ENCODE measurements around the gene FAM107B.

FAM107B gene

GRCh38 chr10:14555807-14556206 is 218.9 kb downstream of the FAM107B start:
- Histone ChIP-seq H3K4me3 (ENCODE audit: extremely low read depth, insufficient read depth, low read length, poor library complexity, severe bottlenecking) (no peak overlapping the region), H3K36me3 (ENCODE audit: control insufficient read depth, insufficient read depth, low read length) (peaks cover 7% of the 10 kb centered on the region), H3K4me1 (ENCODE audit: control insufficient read depth, insufficient read depth, low read length, poor library complexity, severe bottlenecking) (peaks cover 15% of the 10 kb centered on the region), H3K27ac (ENCODE audit: low read depth, low read length, severe bottlenecking) (no peak overlapping the region), H3K9me3 (ENCODE audit: control insufficient read depth, low read length) (no peaks in the 10 kb centered on the region)
- 57% methylated on average over 3 to 4 of the region's 4 CpGs for WGBS, 2 experiments (ENCODE audit: insufficient coverage in 2 of 2)

- Histone ChIP-seq H3K36me3 (ENCODE audit: control insufficient read depth, insufficient read depth, low read length) (peaks cover 7% of the 10 kb centered on the region), H3K4me3 (ENCODE audit: extremely low read depth, insufficient read depth, low read length, poor library complexity, severe bottlenecking) (no peak overlapping the region), H3K9me3 (ENCODE audit: control insufficient read depth, low read length) (no peaks in the 10 kb centered on the region), H3K4me1 (ENCODE audit: control insufficient read depth, insufficient read depth, low read length, poor library complexity, severe bottlenecking) (peaks cover 15% of the 10 kb centered on the region), H3K27ac (ENCODE audit: low read depth, low read length, severe bottlenecking) (no peak overlapping the region)
- 100% methylated on average over 1 of the region's 3 CpGs for WGBS, 2 experiments (ENCODE audit: insufficient coverage in 2 of 2)
Observed at GRCh38 chr10:14554491-14555205, 220.0 kb downstream of the FAM107B start.

- peaks cover 15% of the 10 kb centered on the region for H3K4me1 ChIP-seq (ENCODE audit: control insufficient read depth, insufficient read depth, low read length, poor library complexity, severe bottlenecking)
- WGBS, 2 experiments (ENCODE audit: insufficient coverage in 2 of 2): 80 to 100% methylated on average over 1 of the region's 3 CpGs
- H3K27ac ChIP-seq (ENCODE audit: low read depth, low read length, severe bottlenecking): no peak overlapping the region
Observed at GRCh38 chr10:14554091-14554490, 220.6 kb downstream of the FAM107B start.

GRCh38 chr10:14553448-14553847 is 221.2 kb downstream of the FAM107B start:
- H3K36me3 ChIP-seq (ENCODE audit: control insufficient read depth, insufficient read depth, low read length): peaks cover 17% of the 10 kb centered on the region
- H3K9me3 ChIP-seq (ENCODE audit: control insufficient read depth, low read length): no peaks in the 10 kb centered on the region
- no peak overlapping the region for H3K27ac ChIP-seq (ENCODE audit: low read depth, low read length, severe bottlenecking)
- 100% methylated on average over 1 of the region's 1 CpG for WGBS, 2 experiments (ENCODE audit: insufficient coverage in 2 of 2)
- H3K4me1 ChIP-seq (ENCODE audit: control insufficient read depth, insufficient read depth, low read length, poor library complexity, severe bottlenecking): peaks cover 15% of the 10 kb centered on the region
- H3K4me3 ChIP-seq (ENCODE audit: extremely low read depth, insufficient read depth, low read length, poor library complexity, severe bottlenecking): no peak overlapping the region

More at GRCh38 chr10:14554091-14554490, 220.6 kb downstream of the FAM107B start:
- peaks cover 13% of the 10 kb centered on the region for H3K36me3 ChIP-seq (ENCODE audit: control insufficient read depth, insufficient read depth, low read length)
- no peaks in the 10 kb centered on the region for H3K9me3 ChIP-seq (ENCODE audit: control insufficient read depth, low read length)
- H3K4me3 ChIP-seq (ENCODE audit: extremely low read depth, insufficient read depth, low read length, poor library complexity, severe bottlenecking): no peak overlapping the region

- H3K4me1 ChIP-seq (ENCODE audit: control insufficient read depth, insufficient read depth, low read length, poor library complexity, severe bottlenecking): peaks cover 15% of the 10 kb centered on the region
- H3K27ac ChIP-seq (ENCODE audit: low read depth, low read length, severe bottlenecking): no peak overlapping the region
- peaks cover 29% of the 10 kb centered on the region for H3K36me3 ChIP-seq (ENCODE audit: control insufficient read depth, insufficient read depth, low read length)
- WGBS, 2 experiments (ENCODE audit: insufficient coverage in 2 of 2): 72 to 83% methylated on average over 3 to 4 of the region's 4 CpGs
- no peak overlapping the region for H3K4me3 ChIP-seq (ENCODE audit: extremely low read depth, insufficient read depth, low read length, poor library complexity, severe bottlenecking)
- no peaks in the 10 kb centered on the region for H3K9me3 ChIP-seq (ENCODE audit: control insufficient read depth, low read length)
Observed at GRCh38 chr10:14552015-14552414, 222.7 kb downstream of the FAM107B start.

- Histone ChIP-seq H3K27ac (ENCODE audit: low read depth, low read length, severe bottlenecking) (no peak overlapping the region), H3K9me3 (ENCODE audit: control insufficient read depth, low read length) (no peaks in the 10 kb centered on the region), H3K4me1 (ENCODE audit: control insufficient read depth, insufficient read depth, low read length, poor library complexity, severe bottlenecking) (peaks cover 17% of the 10 kb centered on the region), H3K4me3 (ENCODE audit: extremely low read depth, insufficient read depth, low read length, poor library complexity, severe bottlenecking) (no peak overlapping the region), H3K36me3 (ENCODE audit: control insufficient read depth, insufficient read depth, low read length) (peaks cover 29% of the 10 kb centered on the region)
- WGBS, 2 experiments (ENCODE audit: insufficient coverage in 2 of 2): 91 to 100% methylated on average over 4 of the region's 6 CpGs
Observed at GRCh38 chr10:14550471-14550981, 224.2 kb downstream of the FAM107B start.

- H3K27ac ChIP-seq (ENCODE audit: low read depth, low read length, severe bottlenecking): no peak overlapping the region
- peaks cover 16% of the 10 kb centered on the region for H3K4me1 ChIP-seq (ENCODE audit: control insufficient read depth, insufficient read depth, low read length, poor library complexity, severe bottlenecking)
- no peaks in the 10 kb centered on the region for H3K9me3 ChIP-seq (ENCODE audit: control insufficient read depth, low read length)
- 76 to 95% methylated on average over 2 of the region's 6 CpGs for WGBS, 2 experiments (ENCODE audit: insufficient coverage in 2 of 2)
- peaks cover 37% of the 10 kb centered on the region for H3K36me3 ChIP-seq (ENCODE audit: control insufficient read depth, insufficient read depth, low read length)
- no peak overlapping the region for H3K4me3 ChIP-seq (ENCODE audit: extremely low read depth, insufficient read depth, low read length, poor library complexity, severe bottlenecking)
Observed at GRCh38 chr10:14549496-14549895, 225.2 kb downstream of the FAM107B start.

GRCh38 chr10:14548970-14549369 is 225.7 kb downstream of the FAM107B start:
- no peak overlapping the region for H3K27ac ChIP-seq (ENCODE audit: low read depth, low read length, severe bottlenecking)

GRCh38 chr10:14548474-14548873 is 226.2 kb downstream of the FAM107B start:
- no peak overlapping the region for H3K27ac ChIP-seq (ENCODE audit: low read depth, low read length, severe bottlenecking)
- H3K9me3 ChIP-seq (ENCODE audit: control insufficient read depth, low read length): no peaks in the 10 kb centered on the region

More at GRCh38 chr10:14548970-14549369, 225.7 kb downstream of the FAM107B start:
- Histone ChIP-seq H3K9me3 (ENCODE audit: control insufficient read depth, low read length) (no peaks in the 10 kb centered on the region), H3K4me1 (ENCODE audit: control insufficient read depth, insufficient read depth, low read length, poor library complexity, severe bottlenecking) (peaks cover 11% of the 10 kb centered on the region), H3K4me3 (ENCODE audit: extremely low read depth, insufficient read depth, low read length, poor library complexity, severe bottlenecking) (no peak overlapping the region), H3K36me3 (ENCODE audit: control insufficient read depth, insufficient read depth, low read length) (peaks cover 37% of the 10 kb centered on the region)
- WGBS, 2 experiments (ENCODE audit: insufficient coverage in 2 of 2): 83 to 95% methylated on average over 2 of the region's 3 CpGs

GRCh38 chr10:14547816-14548215 is 226.9 kb downstream of the FAM107B start:
- peaks cover 37% of the 10 kb centered on the region for H3K36me3 ChIP-seq (ENCODE audit: control insufficient read depth, insufficient read depth, low read length)
- peaks cover 3% of the 10 kb centered on the region for H3K4me1 ChIP-seq (ENCODE audit: control insufficient read depth, insufficient read depth, low read length, poor library complexity, severe bottlenecking)
- H3K4me3 ChIP-seq (ENCODE audit: extremely low read depth, insufficient read depth, low read length, poor library complexity, severe bottlenecking): no peak overlapping the region
- WGBS, 2 experiments (ENCODE audit: insufficient coverage in 2 of 2): 84 to 86% methylated on average over 8 to 9 of the region's 9 CpGs
- H3K27ac ChIP-seq (ENCODE audit: low read depth, low read length, severe bottlenecking): no peak overlapping the region
- H3K9me3 ChIP-seq (ENCODE audit: control insufficient read depth, low read length): no peaks in the 10 kb centered on the region

More at GRCh38 chr10:14548474-14548873, 226.2 kb downstream of the FAM107B start:
- Histone ChIP-seq H3K4me1 (ENCODE audit: control insufficient read depth, insufficient read depth, low read length, poor library complexity, severe bottlenecking) (peaks cover 6% of the 10 kb centered on the region), H3K4me3 (ENCODE audit: extremely low read depth, insufficient read depth, low read length, poor library complexity, severe bottlenecking) (no peak overlapping the region), H3K36me3 (ENCODE audit: control insufficient read depth, insufficient read depth, low read length) (peaks cover 37% of the 10 kb centered on the region)
- 76 to 83% methylated on average over 4 to 7 of the region's 11 CpGs for WGBS, 2 experiments (ENCODE audit: insufficient coverage in 2 of 2)

- WGBS, 2 experiments (ENCODE audit: insufficient coverage in 2 of 2): 88 to 93% methylated on average over 1 to 3 of the region's 4 CpGs
- H3K9me3 ChIP-seq (ENCODE audit: control insufficient read depth, low read length): no peaks in the 10 kb centered on the region
- peaks cover 3% of the 10 kb centered on the region for H3K4me1 ChIP-seq (ENCODE audit: control insufficient read depth, insufficient read depth, low read length, poor library complexity, severe bottlenecking)
- H3K4me3 ChIP-seq (ENCODE audit: extremely low read depth, insufficient read depth, low read length, poor library complexity, severe bottlenecking): no peak overlapping the region
- peaks cover 42% of the 10 kb centered on the region for H3K36me3 ChIP-seq (ENCODE audit: control insufficient read depth, insufficient read depth, low read length)
- H3K27ac ChIP-seq (ENCODE audit: low read depth, low read length, severe bottlenecking): no peak overlapping the region
Observed at GRCh38 chr10:14545827-14546226, 228.9 kb downstream of the FAM107B start.

All from mesodermal cell (in vitro differentiated cells).